ENCODE measurements around the gene PTPRO. TPM values are rescaled to one million over a fixed set of nuclear protein-coding genes. Genes with fewer than 3 reads are reported as not detected.

The PTPRO gene
- total RNA-seq, 1 donor = 3.4 TPM

- H3K9me3 ChIP-seq (ENCODE audit: low read depth, low read length) = no peaks in the 10 kb centered on the region
- H3K4me3 ChIP-seq (ENCODE audit: low read length) = no peak overlapping the region
- H3K27me3 ChIP-seq (ENCODE audit: insufficient read depth, low read length) = no peaks in the 10 kb centered on the region
- peaks cover 21% of the 10 kb centered on the region for H3K4me1 ChIP-seq (ENCODE audit: insufficient read depth, low read length)
Observed at GRCh38 chr12:15562263-15562662, 240.0 kb downstream of the PTPRO start.

- H3K9me3 ChIP-seq (ENCODE audit: low read depth, low read length) = no peaks in the 10 kb centered on the region
- H3K27me3 ChIP-seq (ENCODE audit: insufficient read depth, low read length) = no peaks in the 10 kb centered on the region
- H3K4me1 ChIP-seq (ENCODE audit: insufficient read depth, low read length) = peaks cover 21% of the 10 kb centered on the region
- no peak overlapping the region for H3K4me3 ChIP-seq (ENCODE audit: low read length)
Observed at GRCh38 chr12:15563663-15564062, 241.4 kb downstream of the PTPRO start.

GRCh38 chr12:15574353-15574752 is 252.0 kb downstream of the PTPRO start:
- peaks cover 19% of the 10 kb centered on the region for H3K4me1 ChIP-seq (ENCODE audit: insufficient read depth, low read length)
- no peaks in the 10 kb centered on the region for H3K27me3 ChIP-seq (ENCODE audit: insufficient read depth, low read length)
- no peaks in the 10 kb centered on the region for H3K9me3 ChIP-seq (ENCODE audit: low read depth, low read length)
- no peak overlapping the region for H3K4me3 ChIP-seq (ENCODE audit: low read length)

- no peak overlapping the region for H3K4me3 ChIP-seq (ENCODE audit: low read length)
- H3K27me3 ChIP-seq (ENCODE audit: insufficient read depth, low read length) = no peaks in the 10 kb centered on the region
- no peaks in the 10 kb centered on the region for H3K9me3 ChIP-seq (ENCODE audit: low read depth, low read length)
- H3K4me1 ChIP-seq (ENCODE audit: insufficient read depth, low read length) = peaks cover 11% of the 10 kb centered on the region
Observed at GRCh38 chr12:15575671-15576541, 253.6 kb downstream of the PTPRO start.

DNA sequence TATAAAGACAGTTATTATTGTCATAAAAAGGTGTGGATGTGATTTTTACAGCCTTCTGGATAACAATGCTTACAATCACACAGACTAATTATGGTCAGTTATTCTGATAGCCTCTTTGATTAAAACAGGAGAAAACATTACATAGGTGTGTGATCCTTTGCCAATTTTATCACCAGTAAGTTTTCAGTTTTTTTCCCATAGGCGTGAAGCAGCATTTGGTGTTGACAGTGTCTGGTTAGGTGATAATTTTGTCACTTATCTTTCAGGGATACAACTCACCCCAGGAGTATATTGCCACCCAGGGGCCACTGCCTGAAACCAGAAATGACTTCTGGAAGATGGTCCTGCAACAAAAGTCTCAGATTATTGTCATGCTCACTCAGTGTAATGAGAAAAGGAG is 258.1 kb downstream of the PTPRO start:
- H3K4me3 ChIP-seq (ENCODE audit: low read length) = no peak overlapping the region
- H3K4me1 ChIP-seq (ENCODE audit: insufficient read depth, low read length) = peaks cover 3% of the 10 kb centered on the region
- H3K27me3 ChIP-seq (ENCODE audit: insufficient read depth, low read length) = no peaks in the 10 kb centered on the region
- no peaks in the 10 kb centered on the region for H3K9me3 ChIP-seq (ENCODE audit: low read depth, low read length)

DNA sequence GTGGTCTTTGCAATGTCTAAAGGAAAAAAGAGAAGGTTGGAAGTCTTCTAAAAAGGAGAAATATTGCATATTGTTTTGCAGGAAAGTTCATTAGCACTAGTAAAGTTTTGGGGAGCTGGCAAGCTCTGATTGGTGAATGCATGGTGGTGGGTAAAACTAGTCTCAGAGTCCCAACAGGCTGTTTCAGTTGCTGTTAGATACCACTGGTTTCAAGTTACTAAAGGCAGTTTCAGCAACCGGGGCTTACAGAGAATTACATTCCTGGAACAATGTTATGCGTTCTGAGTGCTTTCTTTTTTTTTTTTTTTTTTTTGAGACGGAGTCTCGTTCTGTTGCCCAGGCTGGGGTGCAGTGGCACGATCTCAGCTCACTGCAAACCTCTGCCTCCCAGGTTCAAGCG is 258.7 kb downstream of the PTPRO start:
- Histone ChIP-seq H3K27me3 (ENCODE audit: insufficient read depth, low read length) (no peaks in the 10 kb centered on the region), H3K4me3 (ENCODE audit: low read length) (no peak overlapping the region), H3K4me1 (ENCODE audit: insufficient read depth, low read length) (no peaks in the 10 kb centered on the region), H3K9me3 (ENCODE audit: low read depth, low read length) (no peaks in the 10 kb centered on the region)

DNA sequence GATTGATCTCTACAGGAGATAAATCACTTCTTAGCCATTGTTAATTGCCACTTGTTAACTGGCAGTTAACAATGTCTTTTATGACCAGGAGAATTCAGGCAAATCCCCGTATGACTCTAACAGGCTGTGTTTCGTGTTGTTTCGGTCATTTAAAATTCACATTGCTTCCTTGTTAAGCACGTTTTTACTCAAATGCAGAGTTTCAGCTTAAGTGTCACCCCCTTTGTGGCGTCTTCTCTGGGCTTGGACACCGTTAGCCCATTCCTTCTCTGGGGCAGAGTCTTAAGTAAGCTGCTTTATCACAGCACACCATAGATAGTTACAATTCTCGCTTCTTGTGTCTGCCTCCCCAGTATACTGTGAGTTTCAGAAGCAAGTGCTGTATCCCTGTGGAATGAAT is 261.5 kb downstream of the PTPRO start:
- H3K4me1 ChIP-seq (ENCODE audit: insufficient read depth, low read length) = no peaks in the 10 kb centered on the region
- H3K4me3 ChIP-seq (ENCODE audit: low read length) = no peak overlapping the region
- no peaks in the 10 kb centered on the region for H3K9me3 ChIP-seq (ENCODE audit: low read depth, low read length)
- no peaks in the 10 kb centered on the region for H3K27me3 ChIP-seq (ENCODE audit: insufficient read depth, low read length)

DNA sequence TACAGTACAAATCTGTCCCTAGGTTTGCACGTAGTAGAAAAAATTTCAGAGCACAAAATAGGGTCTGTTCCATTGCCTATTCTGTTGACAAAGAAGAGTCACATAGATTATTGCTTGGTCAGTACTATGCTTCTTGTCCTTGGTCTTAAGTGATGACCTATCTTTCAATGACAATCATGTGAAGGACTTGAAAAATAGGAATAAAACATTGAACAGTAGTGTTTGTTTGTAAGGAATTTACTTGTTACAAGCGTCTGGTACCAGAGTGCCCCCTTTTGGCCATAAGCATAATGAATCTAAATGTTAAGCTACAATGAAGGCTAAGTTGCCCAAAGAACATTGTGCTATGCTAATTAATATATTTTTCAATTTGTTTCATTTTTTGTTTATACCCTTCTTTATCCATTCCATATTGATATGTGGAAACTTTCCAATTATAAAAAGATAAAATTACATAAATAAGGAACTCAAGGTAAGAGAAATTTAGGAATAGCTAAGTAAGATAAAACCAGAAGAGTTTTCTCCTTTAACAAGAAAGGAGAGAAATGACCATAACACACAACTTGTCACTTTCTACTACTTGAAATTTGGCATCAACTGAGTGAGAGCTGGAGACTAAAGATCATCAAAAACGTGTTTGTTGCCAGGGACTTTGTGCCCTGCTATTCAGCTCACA is 262.2 kb downstream of the PTPRO start:
- no peak overlapping the region for H3K4me3 ChIP-seq (ENCODE audit: low read length)
- no peaks in the 10 kb centered on the region for H3K27me3 ChIP-seq (ENCODE audit: insufficient read depth, low read length)
- H3K4me1 ChIP-seq (ENCODE audit: insufficient read depth, low read length) = no peaks in the 10 kb centered on the region
- no peaks in the 10 kb centered on the region for H3K9me3 ChIP-seq (ENCODE audit: low read depth, low read length)

DNA sequence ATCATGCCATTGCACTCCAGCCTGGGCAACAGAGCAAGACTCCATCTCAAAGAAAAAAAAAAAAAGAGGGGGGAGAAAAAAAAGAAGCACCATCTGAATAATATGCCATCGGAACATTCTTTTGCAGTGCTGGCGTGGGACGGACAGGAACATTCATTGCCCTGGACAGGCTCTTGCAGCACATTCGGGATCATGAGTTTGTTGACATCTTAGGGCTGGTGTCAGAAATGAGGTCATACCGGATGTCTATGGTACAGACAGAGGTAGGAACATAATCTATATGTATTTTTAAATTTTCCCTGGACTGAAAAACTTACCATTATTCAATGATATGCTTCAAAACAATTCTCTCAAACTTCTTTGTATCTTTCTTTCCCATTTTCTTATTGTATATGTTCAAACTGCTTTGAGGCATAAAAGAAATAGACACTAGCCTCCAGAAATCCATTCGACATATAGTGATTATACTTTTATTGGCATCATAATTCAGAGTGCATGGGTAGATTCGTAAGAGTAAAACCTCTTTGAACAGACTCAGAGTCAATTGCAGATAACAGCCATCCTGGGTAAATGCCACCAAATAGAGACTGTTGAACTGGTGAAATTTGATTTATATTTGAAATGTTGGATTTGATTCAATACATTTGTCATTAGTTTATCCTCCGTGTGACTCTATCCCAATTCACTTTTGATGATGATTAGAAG is 267.2 kb downstream of the PTPRO start:
- Histone ChIP-seq H3K4me1 (ENCODE audit: insufficient read depth, low read length) (peaks cover 7% of the 10 kb centered on the region), H3K4me3 (ENCODE audit: low read length) (no peak overlapping the region), H3K27me3 (ENCODE audit: insufficient read depth, low read length) (no peaks in the 10 kb centered on the region), H3K9me3 (ENCODE audit: low read depth, low read length) (no peaks in the 10 kb centered on the region)

- Histone ChIP-seq H3K4me1 (ENCODE audit: insufficient read depth, low read length) (peaks cover 7% of the 10 kb centered on the region), H3K4me3 (ENCODE audit: low read length) (no peak overlapping the region), H3K27me3 (ENCODE audit: insufficient read depth, low read length) (no peaks in the 10 kb centered on the region), H3K9me3 (ENCODE audit: low read depth, low read length) (no peaks in the 10 kb centered on the region)
Observed at GRCh38 chr12:15590180-15590826, 268.0 kb downstream of the PTPRO start.

GRCh38 chr12:15591811-15592210 is 269.5 kb downstream of the PTPRO start:
- peaks cover 7% of the 10 kb centered on the region for H3K4me1 ChIP-seq (ENCODE audit: insufficient read depth, low read length)
- no peaks in the 10 kb centered on the region for H3K27me3 ChIP-seq (ENCODE audit: insufficient read depth, low read length)
- no peak overlapping the region for H3K4me3 ChIP-seq (ENCODE audit: low read length)
- no peaks in the 10 kb centered on the region for H3K9me3 ChIP-seq (ENCODE audit: low read depth, low read length)

DNA sequence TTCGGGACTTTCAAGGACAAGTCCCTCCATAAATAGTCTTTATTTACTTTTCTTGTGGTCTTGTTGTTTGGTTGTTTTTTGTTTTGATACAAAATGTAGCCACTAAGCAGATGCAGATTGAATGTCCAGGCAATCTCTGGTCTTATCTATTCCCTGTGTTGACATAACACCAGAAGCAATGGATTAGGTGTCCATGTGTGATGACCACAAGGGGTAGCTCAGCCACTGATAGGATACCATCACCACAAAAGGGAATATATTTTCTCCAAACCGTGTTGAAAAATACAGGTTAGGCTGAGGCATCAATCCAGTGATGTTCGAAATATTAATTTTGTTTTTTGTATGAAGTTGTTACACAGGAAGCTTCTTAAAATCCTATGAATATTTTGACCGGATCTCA is 270.6 kb downstream of the PTPRO start:
- no peak overlapping the region for H3K4me3 ChIP-seq (ENCODE audit: low read length)
- H3K4me1 ChIP-seq (ENCODE audit: insufficient read depth, low read length) = peaks cover 7% of the 10 kb centered on the region
- no peaks in the 10 kb centered on the region for H3K27me3 ChIP-seq (ENCODE audit: insufficient read depth, low read length)
- no peaks in the 10 kb centered on the region for H3K9me3 ChIP-seq (ENCODE audit: low read depth, low read length)

GRCh38 chr12:15596174-15596573 is 273.9 kb downstream of the PTPRO start:
- H3K27me3 ChIP-seq (ENCODE audit: insufficient read depth, low read length) = no peaks in the 10 kb centered on the region
- H3K4me3 ChIP-seq (ENCODE audit: low read length) = no peak overlapping the region
- peaks cover 3% of the 10 kb centered on the region for H3K4me1 ChIP-seq (ENCODE audit: insufficient read depth, low read length)
- H3K9me3 ChIP-seq (ENCODE audit: low read depth, low read length) = no peaks in the 10 kb centered on the region

DNA sequence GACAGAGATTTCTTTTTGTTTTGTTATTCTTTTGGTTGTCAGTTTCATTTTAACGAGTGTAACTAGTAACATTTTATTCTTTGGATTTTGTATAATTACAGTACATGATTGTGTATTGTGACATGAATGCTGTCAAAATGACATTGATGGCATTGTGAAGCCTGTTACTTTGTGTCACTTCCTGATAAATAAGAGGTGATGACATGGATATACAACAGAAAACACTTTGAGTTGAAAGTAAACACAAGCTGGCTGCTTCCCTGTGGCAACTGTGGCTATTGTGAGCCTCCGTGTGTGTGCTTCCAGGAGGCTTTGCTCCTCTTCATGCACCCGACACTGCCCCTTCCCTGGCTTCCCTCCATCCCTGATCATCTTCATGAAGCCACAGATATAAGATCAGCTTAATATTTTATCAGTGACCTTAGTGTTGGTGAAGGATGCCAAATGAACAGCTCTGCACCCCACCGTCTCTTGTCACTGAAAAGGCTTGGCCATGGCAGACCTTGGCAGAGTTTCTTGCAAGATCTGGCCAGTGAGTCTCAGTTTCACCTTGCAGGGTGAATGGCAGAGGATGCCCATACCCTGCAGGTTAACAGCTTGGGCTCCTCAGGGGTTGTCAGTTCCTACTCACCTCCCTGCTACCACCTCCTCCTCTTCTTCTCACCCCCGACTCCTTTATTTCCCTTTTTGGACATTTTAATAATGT is 275.0 kb downstream of the PTPRO start:
- Histone ChIP-seq H3K4me1 (ENCODE audit: insufficient read depth, low read length) (peaks cover 3% of the 10 kb centered on the region), H3K27me3 (ENCODE audit: insufficient read depth, low read length) (no peaks in the 10 kb centered on the region), H3K4me3 (ENCODE audit: low read length) (no peak overlapping the region), H3K9me3 (ENCODE audit: low read depth, low read length) (no peaks in the 10 kb centered on the region)
